Measurements from ENCODE around the gene PTPRT.
A peak's percentile ranks its signal among the peaks of the same experiment; 100 is the strongest.

The PTPRT gene

DNA sequence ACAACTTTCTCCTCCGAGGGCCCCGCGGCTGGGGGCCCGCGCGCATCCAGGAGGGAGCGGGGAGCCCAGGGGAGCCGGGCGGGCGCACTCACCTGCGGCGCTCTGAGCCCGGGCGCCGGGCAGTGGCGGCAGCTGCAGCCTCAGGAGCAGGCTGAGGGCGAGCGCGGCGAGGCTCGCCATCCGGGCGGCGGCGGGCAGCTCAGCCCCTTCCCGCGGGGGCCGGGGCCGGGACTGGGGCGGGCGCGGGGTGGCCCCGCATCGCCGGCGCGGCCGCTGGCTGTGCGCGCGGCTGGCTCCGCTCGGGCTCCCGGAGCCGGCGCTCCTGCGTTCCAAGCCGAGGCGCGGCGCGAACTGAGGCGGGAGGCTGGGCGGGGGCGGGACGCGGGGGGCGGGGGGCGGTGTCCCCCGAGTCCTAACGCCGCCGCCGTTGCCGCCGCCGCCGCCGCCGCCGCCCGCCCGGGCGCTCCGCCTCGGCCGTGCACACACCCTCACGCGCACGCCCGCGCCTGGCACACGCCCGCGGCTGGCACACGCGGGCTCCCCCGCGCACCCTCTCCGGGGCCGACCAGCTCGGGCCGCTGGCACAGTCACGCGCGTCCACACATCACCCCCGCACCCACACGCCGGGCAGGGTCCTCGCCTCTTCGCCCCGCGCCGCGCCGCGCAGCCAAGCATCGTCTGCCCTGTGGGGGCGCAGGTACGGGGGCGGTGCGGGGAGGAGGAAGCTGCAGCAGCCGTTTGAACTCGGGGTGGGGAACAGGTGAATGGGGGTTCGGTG lies at the start of gene PTPRT:
Gene PTPRT (minus strand): TSS at position 353 of the 778 bp plus-strand sequence. CDS start 173 bp downstream, at position 180.
- no peak for DNase-seq

DNA sequence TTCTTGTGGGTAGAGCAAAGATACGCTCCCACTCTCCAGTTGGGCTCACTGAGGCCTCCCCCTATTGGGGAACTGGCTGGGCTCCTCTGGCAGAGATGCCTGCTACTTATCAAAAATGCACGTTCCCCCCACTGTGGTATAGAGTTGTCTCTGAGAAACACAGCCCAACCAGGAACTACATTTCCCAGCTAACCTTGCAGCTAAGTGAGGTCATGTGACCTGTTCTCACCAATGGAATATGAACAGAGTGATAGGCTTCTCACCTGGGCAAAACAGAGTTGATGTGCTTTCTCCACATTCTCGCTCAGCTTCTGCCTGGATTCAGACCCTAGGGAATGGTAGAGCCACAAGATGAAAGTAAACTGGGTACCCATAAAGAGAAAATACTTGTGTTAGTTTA lies 49.1 kb upstream of the PTPRT start:
- no peak for DNase-seq

DNA sequence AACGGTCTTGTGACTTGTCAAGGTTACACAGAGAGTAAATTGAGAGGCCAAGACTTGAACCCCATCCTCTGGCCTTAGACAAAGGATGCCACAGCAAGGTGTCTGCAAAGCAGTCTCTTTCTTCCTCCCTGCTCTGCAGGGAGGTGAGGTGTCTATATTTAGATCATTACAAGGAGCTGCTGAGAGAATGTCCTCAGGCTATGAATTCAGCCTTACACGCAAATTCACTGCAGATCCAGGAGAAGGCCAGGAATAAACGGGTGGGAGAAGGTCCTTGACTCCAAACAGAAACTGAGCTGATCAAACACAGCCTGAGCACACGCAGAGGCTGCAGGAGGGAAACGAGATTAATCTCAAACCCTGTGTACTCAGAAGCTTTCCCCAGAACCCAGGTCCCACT lies 48.6 kb upstream of the PTPRT start:
- no peak for DNase-seq

- DNase-seq: no peak
Measured at GRCh38 chr20:43237651-43238168, 48.0 kb upstream of the PTPRT start.

- DNase-seq: no peak
Measured at GRCh38 chr20:43235998-43236397, 46.3 kb upstream of the PTPRT start.

GRCh38 chr20:43231829-43232228 lies 42.1 kb upstream of the PTPRT start:
- no peak for DNase-seq

GRCh38 chr20:43229696-43230095 lies 40.0 kb upstream of the PTPRT start:
- DNase-seq: no peak

DNA sequence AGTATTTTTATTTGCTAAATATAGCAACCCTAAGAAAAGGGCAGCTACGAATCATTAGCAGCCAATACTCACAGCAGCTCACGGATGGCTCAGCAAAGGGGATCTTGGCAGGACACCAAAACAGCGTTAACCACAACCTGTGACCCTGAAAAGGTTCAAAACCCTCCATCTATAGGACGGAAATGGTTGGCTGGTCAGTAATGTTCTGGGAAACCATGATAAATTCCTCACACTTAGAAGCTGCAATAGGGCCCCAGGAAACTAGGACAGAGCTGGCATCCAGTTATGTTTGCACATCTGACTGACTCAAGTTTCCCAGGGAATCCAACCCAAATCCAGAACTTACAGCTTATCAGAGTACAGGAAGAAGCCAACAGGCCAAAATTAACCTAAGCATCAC lies 30.9 kb upstream of the PTPRT start:
- no peak for DNase-seq

DNA sequence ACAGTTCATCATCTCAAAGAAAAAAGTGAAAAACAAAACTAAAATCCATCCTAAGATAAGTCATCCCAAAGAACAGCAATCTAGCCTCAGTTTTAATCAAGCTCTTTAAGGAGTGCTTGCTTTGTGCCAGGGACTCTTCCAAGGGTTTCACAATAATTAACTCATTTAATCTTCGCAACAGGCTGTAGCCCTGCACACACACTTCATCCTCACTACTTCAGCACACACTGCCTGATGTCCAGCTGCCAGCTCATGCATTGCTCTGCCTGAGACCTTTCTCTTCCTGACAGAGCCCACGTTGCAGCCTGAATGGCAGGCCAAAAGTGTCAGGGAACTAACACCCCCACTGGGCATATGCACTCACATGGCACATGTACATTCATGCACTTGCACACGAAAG lies 21.2 kb upstream of the PTPRT start:
- DNase-seq: no peak

- no peak for DNase-seq
Measured at GRCh38 chr20:43209831-43210230, 20.1 kb upstream of the PTPRT start.

DNA sequence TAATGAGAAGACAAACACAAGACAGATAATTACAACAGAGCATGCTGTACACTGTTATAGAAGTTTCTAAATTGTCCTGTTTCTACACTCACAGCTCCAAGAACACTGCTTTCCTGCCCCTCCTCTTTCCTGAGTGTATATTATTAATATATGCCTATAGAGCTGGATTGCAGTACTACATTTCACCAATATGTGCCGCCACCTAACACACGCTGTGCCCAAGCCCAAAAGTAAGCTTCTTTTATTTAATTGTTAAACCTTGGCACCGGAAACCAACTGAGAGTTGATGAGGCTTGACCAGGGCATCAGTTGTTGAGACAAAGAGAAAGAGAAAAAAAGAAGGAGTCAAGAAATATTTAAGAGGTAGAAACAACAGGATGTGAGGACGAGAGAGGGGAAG lies 16.0 kb upstream of the PTPRT start:
- no peak for DNase-seq

DNA sequence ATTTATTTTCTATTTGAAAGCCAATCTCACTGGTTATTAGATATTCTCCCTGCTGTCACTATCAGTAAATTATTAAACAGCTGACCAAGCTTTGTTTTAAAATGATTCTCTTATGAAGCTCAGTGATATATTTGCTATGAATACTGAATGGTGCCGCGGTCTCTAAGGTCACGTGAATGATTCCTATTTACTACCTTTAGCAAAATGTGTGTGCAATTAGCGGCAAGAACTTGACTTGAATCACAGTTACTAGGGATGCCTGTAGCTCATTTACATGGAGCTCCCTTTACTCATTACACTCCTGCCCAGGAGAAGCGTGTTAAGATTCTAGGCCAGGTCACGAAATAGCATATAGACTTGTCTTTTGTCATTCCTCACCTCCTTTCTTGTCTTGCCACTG lies 12.4 kb upstream of the PTPRT start:
- DNase-seq: no peak

GRCh38 chr20:43198607-43199006 lies 8.9 kb upstream of the PTPRT start:
- DNase-seq: no peak

GRCh38 chr20:43196243-43196642 lies 6.5 kb upstream of the PTPRT start:
- DNase-seq: no peak

GRCh38 chr20:43194137-43194536 lies 4.4 kb upstream of the PTPRT start:
- no peak for DNase-seq

DNA sequence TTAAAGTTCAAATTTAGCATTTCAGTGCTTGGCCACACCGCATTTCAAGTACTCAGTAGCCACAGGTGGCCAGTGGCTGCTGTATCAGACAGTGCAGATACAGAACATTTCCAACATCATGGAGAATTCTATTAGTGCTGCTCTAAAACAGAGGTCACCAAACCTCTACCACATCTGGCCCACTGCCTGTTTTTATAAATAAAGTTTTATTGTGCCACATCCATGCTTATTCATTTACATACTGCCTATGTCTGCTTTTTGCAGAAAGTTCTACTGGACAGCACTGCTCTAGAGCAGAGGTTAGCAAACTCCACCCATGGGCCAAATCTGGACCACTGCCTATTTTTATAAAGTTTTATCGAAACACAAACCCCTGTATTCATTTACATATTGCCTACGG lies 3.7 kb upstream of the PTPRT start:
- no peak for DNase-seq

DNA sequence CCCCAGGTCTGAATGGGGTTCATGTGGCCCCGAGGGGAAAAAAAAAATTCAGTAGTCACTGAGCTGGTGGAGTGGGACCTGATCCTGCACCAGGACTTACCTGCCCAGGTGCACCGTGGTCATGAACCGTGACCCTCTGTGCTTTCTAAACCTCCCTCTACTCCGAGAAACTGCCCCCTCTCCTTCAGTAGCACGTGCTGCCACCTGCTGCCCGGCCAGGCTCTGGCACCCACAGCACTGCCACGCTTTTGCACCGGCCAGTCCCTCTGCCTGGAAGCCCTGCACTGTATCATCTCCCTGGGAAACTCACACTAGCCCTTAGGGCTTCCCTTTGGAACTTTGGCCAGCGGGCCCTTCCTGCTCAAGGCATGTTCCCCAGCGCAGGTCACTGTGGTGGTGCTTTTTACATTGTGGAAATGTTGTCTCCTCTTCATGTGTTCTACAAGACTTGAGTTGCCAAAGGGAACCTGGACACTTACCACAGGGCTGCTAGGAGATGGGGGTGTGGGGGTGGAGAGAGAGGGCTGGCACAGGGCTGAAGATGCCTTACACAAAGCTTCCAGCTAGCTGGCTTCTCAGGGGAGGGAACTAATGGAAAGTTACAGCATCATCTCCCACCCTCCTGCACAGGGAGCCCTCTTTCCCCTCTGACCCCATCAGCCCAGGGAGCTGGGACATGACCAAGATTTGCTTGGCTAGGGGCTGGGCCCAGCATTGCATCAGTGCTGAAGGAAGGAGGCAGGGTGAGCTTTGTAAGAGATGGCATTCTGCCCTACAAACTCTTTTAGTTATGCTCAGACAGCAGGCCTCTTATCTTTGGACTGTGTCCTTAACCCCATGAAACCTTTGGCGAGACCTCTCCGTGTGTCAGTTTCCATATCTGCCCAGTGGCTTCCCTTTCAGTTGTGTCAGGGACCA lies 2.5 kb upstream of the PTPRT start:
- no peak for DNase-seq

DNA sequence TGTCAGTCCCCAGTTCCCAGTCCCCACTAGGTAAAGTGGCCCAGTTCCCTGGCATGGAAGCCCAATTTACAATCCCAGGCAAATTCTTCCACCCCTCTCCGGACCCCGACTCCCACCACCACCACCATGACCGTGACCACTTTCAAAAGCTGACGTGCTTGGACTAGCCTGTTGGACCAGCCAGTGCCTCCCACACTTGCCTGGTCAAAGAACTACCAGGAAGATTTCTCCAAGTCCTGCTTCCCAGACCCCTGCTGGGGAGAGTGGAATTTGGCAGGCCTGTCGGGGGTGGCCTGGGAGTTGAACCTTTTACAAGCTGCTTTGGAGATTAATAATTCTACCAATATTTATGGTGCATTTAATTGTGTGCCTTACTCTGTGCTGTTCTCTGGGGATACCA lies 1.4 kb upstream of the PTPRT start:
- DNase-seq: no peak

GRCh38 chr20:43190332-43190953 lies 737 bp upstream of the PTPRT start:
- no peak for DNase-seq

DNA sequence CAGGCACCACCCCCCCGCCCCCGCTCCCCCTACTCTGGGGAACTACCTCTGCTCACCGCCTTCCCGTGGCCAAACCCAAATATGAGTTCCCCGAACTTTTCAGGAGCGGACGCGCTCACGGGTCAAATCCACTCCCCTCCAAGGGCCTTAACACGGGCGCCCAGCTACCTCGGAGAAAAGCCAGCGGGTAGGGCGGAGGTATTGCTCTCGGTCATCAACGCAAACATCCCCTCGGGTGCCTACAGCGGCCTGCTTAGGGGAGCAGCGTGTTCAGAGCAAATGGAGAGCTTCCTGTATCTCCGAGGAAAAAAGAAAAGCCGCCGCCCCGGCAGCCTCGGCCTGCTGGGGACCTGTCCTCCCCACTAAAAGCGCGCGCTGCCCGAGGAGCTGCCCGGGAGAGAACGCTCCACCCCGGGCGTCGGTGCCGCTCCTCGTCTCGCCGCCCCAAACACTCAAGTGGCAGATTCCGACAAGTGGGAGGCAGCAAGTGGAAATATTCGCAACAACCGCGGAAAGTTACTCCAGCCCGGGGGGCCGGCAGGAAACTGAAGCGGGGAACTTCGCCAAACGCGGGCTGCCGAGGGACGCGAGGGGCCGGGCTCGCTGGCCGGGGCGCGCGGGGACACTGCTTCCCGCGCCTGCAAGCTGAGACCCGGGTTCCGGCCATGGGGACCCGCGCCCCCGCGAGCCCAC lies 699 bp downstream of the PTPRT start:
- DNase-seq: no peak

DNA sequence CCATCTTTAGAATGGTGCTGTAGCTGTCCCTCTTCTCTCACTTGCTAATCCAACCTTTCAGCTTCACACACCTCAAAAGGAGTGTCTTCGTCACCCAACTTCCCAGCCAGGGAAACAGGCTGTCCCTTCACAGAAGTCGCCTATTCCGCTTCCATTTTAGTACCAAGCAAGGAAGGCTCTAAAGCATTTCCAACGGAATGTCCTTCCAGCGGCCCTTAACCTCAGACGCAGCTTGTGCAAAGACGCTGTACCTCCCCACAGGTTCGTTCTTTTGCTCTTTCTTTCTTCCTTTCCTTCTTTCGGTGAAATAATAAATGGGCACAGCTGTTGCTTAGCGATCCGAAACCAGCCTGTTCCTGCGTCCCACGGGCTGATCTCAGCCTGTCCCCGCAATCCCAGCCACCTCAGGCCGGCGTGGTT lies 1.5 kb downstream of the PTPRT start:
- DNase-seq: no peak

- peak; percentile 39 for DNase-seq
Measured at GRCh38 chr20:43187476-43188233, 2.1 kb downstream of the PTPRT start.
